NCI-H1694 (cell line): ENCODE data around the gene MBTD1.

Experiments used
- DNase-seq: peaks from one replicate; lab custom pipeline; 2025; lab: John Stamatoyannopoulos, UW

The MBTD1 gene

GRCh38 chr17:51144266-51145022, 115.4 kb downstream of the MBTD1 start:
- DNase-seq = no peak

GRCh38 chr17:51142597-51142996, 117.3 kb downstream of the MBTD1 start:
- DNase-seq = no peak

GRCh38 chr17:51135956-51136355, 123.9 kb downstream of the MBTD1 start:
- no peak for DNase-seq

GRCh38 chr17:51133365-51133764, 126.5 kb downstream of the MBTD1 start:
- no peak for DNase-seq

GRCh38 chr17:51132964-51133319, 126.9 kb downstream of the MBTD1 start:
- no peak for DNase-seq

- DNase-seq = no peak
Observed at GRCh38 chr17:51128076-51128475, 131.8 kb downstream of the MBTD1 start.
